GM12878 (cell line): ENCODE results near the gene CTSL.

ENCODE experiments used
- EGR1 ChIP-seq, 2 experiments: IDR thresholded peaks; 1 replicate in 1 of 2; 2 replicates in 1 of 2; pipeline ENCODE4 v1.6.1; 2011 to 2012; ENCODE audit warnings: low read depth in 2 of 2, low read length in 2 of 2, borderline replicate concordance in 1 of 2, mild to moderate bottlenecking in 1 of 2, moderate library complexity in 1 of 2
- FOXK2 ChIP-seq: fragments of 450-650 bp; IDR thresholded peaks from 2 replicates; pipeline ENCODE4 v1.6.1; 2017; ENCODE audit warnings: mild to moderate bottlenecking, moderate library complexity
- JUND ChIP-seq: IDR thresholded peaks from 2 replicates; pipeline ENCODE4 v1.6.1; 2012; ENCODE audit warnings: low read depth, mild to moderate bottlenecking, low read length, improper control_type of control experiment, moderate library complexity
- MXI1 ChIP-seq: fragments of 150-350 bp; IDR thresholded peaks from 2 replicates; pipeline ENCODE4 v1.6.1; 2011; ENCODE audit warnings: low read depth, mild to moderate bottlenecking, inconsistent platforms, low read length, improper control_type of control experiment
- NR2C2 ChIP-seq: IDR thresholded peaks from 2 replicates; pipeline ENCODE4 v1.6.1; 2011; ENCODE audit warnings: borderline replicate concordance, low read depth; ENCODE audit not compliant: control insufficient read depth, insufficient read length
- TAF1 ChIP-seq: IDR thresholded peaks from 2 replicates; pipeline ENCODE4 v1.6.1; 2011; ENCODE audit warnings: mild to moderate bottlenecking, low read depth, low read length, borderline replicate concordance
- ZNF207 ChIP-seq: fragments of 450-650 bp; IDR thresholded peaks from 2 replicates; pipeline ENCODE4 v1.6.1; 2014; ENCODE audit warnings: antibody characterized with exemption, mild to moderate bottlenecking, borderline replicate concordance
- TF ChIP-seq, protein P1 (sequence below), 3 experiments: IDR thresholded peaks in 2 of 3; conservative IDR thresholded peaks in 1 of 3; 2 replicates each; pipeline ENCODE4 v1.5.1; 2011; ENCODE audit warnings: low read depth in 3 of 3, low read length in 3 of 3, mild to moderate bottlenecking in 3 of 3, control low read depth in 2 of 3, moderate library complexity in 2 of 3, inconsistent platforms in 1 of 3, mixed read lengths in 1 of 3; ENCODE audit not compliant: control insufficient read depth in 2 of 3, insufficient read depth in 1 of 3; ENCODE audit errors: extremely low read depth in 1 of 3

DNA sequence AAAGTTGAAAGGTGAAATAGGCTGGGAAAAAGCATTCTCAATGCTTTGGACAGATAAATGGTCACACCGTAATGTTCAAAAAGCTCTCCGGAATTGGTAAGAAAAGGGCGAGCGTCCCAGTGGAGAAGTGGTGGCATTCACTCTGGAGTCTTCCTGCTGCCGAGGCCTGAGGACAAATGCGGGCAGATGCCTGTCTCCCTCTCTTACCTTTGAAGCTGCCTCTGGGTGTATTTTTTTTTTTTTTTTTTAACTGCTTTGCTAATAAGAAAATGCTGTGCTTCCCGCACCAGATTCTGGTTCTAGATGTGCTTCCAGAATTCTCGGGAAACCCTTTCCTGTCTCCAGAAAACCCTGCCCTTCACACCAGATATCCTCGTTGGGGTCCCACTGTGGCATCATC lies 24.4 kb upstream of the CTSL start:
- TF ChIP-seq NR2C2 (no peak), TAF1 (no peak), ZNF207 (no peak), FOXK2 (no peak), JUND (no peak), EGR1 (IDR thresholded peaks at IDR 0.05; ENCODE audit: borderline replicate concordance in 1 of 2, low read depth in 2 of 2, low read length in 2 of 2) (no peak), MXI1 (no peak)
- TF ChIP-seq, protein P1, sequence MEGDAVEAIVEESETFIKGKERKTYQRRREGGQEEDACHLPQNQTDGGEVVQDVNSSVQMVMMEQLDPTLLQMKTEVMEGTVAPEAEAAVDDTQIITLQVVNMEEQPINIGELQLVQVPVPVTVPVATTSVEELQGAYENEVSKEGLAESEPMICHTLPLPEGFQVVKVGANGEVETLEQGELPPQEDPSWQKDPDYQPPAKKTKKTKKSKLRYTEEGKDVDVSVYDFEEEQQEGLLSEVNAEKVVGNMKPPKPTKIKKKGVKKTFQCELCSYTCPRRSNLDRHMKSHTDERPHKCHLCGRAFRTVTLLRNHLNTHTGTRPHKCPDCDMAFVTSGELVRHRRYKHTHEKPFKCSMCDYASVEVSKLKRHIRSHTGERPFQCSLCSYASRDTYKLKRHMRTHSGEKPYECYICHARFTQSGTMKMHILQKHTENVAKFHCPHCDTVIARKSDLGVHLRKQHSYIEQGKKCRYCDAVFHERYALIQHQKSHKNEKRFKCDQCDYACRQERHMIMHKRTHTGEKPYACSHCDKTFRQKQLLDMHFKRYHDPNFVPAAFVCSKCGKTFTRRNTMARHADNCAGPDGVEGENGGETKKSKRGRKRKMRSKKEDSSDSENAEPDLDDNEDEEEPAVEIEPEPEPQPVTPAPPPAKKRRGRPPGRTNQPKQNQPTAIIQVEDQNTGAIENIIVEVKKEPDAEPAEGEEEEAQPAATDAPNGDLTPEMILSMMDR (IDR thresholded peaks at IDR 0.05 in 2 of 3, conservative IDR thresholded peaks at IDR 0.05 in 1 of 3; ENCODE audit: control insufficient read depth in 2 of 3, extremely low read depth in 1 of 3, insufficient read depth in 1 of 3, low read depth in 3 of 3, low read length in 3 of 3), result no peak
